Tongue (tissue), 2 donors: ENCODE measurements around the gene PRAMEF13. TPM values are rescaled to one million over a fixed set of nuclear protein-coding genes. Genes with fewer than 3 reads are reported as not detected.
"Not testable (repeated sequence)": the region's sequence is repeated elsewhere in the genome, so short reads cannot be mapped to it uniquely, and the experiment has no call there.

ENCODE experiments used
- DNase-seq: peaks from one replicate; pipeline ENCODE4 v3.0.0-alpha.2; 2015
- total RNA-seq: library from RNA; depleted of rRNA; stranded (reverse); fragments of >200 nt; gene quantifications from one replicate; pipeline ENCODE4 v1.2.3, GENCODE V29; 2014

The PRAMEF13 gene, protein sequence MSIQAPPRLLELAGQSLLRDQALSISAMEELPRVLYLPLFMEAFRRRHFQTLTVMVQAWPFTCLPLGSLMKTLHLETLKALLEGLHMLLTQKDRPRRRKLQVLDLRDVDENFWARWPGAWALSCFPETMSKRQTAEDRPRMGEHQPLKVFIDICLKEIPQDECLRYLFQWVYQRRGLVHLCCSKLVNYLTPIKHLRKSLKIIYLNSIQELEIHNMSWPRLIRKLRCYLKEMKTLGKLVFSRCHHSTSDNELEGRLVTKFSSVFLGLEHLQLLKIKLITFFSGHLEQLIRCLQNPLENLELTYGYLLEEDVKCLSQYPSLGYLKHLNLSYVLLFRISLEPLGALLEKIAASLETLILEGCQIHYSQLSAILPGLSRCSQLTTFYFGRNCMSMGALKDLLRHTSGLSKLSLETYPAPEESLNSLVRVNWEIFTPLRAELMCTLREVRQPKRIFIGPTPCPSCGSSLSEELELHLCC
- not detected for total RNA-seq

DNA sequence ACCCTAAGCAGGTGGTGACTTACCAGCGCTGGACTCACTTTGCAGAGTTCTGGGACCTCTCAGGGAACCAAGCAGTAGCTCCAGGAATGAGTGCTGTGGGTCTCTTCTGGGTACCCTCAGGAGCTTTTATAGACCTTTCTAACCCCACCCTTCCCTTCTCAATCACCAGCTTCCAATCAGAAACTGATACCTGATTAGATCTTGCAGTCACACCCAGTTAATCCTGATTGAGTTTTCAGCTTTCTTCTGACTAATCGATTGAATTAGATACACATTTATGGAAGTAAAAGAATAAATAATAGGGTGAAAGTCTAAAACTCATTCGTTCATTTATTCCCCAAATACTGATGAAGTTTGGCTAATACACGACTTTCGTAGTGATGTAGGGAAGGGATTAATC lies at the start of gene PRAMEF13:
Gene PRAMEF13 (minus strand): TSS at position 101 of the 400 bp plus-strand sequence. CDS start 1,820 bp downstream, outside the sequence.
- not testable (repeated sequence) for DNase-seq

DNA sequence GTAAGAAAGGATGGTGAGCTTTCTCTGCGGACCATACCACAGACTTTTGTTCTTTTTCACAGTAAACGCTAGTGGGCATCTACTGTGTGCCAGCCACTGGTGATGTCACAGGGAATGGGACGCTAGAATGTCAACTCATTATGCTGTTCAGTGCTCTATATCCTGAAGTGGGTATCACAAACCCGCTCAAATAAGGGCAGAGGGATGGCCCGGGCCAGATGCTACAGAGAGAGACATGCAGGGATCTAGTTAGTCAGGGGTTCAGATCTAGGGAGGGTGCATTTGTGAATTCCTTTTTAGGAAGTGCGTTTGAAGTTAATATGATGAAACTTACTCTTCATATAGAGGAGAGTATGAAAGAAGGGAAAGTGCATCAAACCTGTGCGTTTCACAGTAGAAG lies 45.9 kb upstream of the PRAMEF13 start:
- not testable (repeated sequence) for DNase-seq

DNA sequence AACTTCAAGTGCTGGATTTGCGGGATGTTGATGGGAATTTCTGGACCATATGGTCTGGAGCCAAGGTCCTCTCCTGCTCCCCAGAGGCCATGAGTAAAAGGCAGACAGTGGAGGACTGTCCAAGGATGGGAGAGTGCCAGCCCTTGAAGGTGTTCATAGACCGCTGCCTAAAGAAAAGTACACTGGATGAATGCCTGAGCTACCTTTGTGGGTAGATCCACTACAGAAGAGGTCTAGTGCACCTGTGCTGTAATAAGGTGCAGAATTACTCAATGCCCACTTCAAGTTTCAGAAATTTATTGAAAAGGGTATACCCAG lies 45.3 kb upstream of the PRAMEF13 start:
- not testable (repeated sequence) for DNase-seq

DNA sequence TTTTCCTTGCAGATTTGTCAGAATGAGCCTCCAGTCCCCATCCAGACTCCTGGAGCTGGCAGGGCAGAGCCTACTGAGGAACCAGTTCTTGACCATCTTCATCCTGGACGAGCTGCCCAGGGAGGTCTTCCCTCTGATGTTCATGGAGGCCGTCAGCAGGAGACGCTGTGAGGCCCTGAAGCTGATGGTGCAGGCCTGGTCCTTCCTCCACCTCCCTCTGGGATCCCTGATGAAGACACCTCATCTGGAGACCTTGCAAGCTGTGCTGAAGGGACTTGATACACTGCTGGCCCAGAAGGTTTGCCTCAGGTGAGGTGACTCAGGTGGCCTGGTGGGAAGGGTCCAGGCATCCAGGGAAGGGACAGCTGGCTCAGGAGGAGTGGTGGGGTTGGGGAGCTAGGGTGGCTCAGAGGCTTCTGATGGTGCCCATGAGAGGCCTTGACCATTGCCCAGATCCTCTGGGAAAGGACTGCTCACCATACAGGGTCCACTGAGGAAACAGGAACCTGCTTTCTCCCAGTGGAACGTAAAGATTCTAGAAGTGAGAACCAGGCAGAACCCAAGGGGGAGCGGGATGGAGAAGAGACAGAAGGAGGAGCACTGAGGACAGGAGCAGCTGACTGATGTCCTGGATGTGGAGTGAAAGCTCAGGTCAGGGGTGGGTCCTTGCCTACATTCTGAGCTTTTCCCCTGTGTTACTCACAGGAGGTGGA lies 44.8 kb upstream of the PRAMEF13 start:
- not testable (repeated sequence) for DNase-seq

DNA sequence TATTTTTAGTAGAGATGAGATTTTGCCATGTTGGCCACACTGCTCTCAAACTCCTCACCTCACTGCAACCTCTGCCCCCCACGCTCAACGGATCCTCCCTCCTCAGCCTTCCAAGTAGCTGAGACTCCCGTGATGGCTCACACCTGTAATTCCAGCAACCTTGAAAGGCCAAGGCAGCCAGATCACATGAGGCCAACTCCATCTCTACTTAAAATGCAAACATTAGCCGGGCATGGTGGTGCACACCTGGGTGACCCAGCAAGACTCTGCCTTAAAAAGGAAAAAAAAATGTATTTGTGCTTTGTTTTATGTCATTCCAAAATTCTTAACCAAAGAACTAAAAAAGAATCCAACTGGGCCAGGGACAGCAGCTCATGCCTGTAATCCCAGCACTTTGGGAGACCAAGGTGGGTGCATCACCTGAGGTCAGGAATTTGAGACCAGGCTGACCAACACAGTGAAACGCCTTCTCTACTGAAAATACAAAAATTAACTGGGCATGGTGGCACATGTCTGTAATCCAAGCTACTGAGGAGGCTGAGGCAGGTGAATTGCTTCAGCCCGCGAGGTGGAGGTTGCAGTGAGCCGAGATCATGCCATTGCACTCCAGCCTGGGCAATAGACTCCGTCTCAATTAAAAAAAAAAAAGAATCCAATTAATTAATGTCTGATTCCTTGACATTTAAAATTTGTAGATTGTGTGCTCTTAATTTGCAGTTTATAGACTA lies 42.5 kb upstream of the PRAMEF13 start:
- not testable (repeated sequence) for DNase-seq

DNA sequence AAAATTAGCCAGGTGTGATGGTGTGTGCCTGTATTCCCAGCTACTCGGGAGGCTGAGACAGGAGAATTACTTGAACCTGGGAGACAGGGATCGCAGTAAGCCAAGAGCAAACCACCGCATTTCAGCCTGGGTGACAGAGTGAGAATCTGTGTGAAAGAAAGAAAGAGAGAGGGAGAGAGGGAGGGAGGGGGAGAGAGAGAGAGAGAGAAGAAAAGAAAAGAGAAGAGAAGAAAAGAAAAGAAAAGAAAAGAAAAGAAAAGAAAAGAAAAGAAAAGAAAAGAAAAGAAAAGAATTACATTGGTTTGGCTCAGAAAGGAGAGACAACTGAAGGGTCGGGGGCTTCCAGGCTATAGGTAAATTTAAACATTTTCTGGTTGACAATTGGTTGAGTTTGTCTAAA lies 38.4 kb upstream of the PRAMEF13 start:
- not testable (repeated sequence) for DNase-seq

DNA sequence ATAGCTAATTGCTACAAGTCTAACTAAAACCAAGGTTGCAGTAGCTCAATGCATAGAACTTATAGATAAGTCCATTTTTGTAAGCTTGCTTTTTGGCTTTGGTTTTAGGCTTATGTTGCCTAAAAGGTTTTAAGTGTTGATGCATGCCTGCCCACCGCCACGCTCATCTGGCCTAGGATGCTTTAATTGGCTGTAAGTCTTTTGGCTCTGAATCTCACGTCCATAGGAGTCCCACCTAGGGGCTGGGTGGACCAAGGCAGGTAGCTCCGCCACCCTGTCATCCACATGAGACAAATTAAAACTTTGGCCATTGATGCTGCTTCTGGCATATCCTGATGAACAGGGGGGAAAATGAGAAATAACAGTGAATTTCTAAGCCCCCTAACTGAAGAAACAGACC lies 36.4 kb upstream of the PRAMEF13 start:
- DNase-seq = not testable (repeated sequence)

DNA sequence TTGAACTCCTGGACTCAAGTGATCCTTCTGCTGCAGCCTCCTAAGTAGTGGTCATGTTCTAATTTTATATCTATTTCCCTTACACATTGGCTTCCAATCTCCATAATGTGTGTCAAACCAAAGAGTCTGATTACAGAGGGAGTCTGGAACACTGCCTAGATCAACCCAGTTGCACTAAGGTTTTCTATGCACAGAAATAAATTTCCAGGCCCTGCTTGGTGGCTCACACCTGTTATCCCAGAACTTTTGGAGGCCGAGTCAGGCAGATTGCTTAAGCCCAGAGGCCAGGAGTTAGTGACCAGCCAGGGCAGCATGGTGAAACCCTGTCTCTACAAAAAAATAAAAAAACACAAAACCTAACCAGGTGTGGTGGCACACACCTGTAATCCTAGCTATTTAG lies 32.8 kb upstream of the PRAMEF13 start:
- DNase-seq = not testable (repeated sequence)

DNA sequence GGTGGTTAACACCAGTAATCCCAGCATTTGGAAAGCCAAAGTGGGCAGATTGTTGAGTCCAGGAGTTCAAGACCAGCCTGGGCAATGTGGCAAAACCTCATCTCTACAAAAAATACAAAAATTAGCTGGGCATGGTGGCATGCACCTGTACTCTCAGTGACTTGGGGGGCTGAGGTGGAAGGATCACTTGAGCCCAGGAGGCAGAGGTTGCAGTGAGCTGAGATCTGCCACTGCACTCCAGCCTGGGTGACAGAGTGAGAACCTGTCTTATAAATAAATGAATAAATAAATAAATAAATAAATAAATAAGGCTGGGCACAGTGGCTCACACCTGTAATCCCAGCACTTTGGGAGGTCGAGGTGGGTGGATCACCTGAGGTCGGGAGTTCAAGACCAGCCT lies 30.8 kb upstream of the PRAMEF13 start:
- not testable (repeated sequence) for DNase-seq

DNA sequence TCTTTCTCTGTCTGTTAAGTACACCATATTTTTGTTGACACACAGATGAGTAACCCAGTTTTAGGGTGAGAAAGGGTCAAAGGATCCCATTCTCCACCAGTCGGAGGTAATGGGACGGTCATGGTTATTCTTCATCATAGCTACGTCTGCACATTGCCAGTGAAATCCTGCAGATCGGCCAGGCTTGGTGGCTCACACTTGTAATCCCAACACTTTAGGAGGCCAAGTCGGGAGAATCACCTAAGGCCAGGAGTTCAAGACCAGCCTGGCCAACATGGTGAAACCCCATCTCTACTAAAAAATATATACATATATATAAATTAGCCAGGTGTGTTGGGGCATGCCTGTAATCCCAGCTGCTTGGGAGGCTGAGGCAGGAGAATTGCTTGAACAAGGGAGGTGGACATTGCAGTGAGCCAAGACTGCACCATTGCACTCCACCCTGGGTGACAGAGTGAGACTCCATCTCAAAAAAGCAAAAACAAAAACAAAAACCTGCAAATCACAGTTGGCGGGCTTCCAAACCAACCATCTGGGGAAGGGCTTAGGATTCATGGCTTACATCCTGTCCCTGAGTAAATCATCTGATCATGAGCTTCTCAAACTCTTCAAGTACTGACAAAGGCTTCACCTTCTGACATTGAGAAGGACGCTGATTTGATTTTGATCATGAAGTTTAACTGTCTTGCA lies 30.0 kb upstream of the PRAMEF13 start:
- not testable (repeated sequence) for DNase-seq

DNA sequence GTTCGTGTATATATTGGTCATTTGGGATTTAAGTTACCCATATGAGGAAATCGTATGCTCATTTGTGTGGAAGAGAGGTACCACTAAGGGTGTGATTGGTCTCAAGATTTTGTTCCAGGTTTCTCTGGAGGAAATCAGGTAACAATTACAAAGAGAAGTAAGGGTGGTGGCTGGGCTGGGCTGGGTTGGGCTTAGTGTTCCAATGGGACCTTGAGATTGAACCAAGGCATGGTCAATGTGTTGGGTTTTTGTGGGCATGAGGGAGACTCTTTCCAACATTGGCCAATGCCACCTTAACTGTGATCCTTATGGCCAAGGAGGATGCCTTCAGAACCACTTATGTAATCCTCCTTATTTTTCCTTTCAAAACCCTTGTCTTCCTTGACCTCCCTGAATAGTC lies 29.4 kb upstream of the PRAMEF13 start:
- not testable (repeated sequence) for DNase-seq

DNA sequence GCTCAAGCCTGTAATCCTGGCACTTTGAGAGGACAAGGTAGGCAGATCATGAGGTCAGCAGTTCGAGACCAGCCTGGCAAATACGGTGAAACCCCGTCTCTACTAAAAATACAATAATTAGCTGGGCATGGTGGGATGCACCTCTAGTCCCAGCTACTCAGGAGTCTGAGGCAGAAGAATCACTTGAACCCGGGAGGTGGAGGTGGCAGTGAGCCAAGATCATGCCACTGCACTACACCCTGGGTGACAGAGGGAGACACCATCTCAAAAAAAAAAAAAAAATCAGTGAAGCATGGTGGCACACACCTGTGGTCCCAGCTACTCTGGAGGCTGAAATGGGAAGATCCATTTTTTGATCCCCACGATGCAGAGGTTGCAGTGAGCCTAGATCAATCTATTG lies 28.9 kb upstream of the PRAMEF13 start:
- DNase-seq = not testable (repeated sequence)

DNA sequence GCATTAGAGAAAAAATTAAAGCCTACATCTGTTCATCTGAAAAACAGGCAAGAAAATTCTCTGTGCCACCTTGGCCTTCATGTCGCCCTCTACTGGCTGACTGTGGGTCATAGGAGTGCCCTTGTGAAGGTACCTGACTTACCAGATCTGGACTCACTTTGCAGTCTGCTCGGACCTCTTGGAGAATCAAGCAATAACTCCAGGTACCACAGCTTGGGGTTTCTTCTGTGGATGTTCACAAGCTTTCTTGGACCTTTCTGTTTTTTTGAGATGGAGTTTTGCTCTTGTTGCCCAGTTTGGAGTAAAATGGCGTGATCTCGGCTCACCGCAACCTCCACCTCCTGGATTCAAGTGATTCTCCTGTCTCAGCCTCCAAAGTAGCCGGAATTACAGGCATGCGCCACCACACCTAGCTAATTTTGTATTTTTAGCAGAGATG lies 27.2 kb upstream of the PRAMEF13 start:
- DNase-seq = peak; percentile 7

DNA sequence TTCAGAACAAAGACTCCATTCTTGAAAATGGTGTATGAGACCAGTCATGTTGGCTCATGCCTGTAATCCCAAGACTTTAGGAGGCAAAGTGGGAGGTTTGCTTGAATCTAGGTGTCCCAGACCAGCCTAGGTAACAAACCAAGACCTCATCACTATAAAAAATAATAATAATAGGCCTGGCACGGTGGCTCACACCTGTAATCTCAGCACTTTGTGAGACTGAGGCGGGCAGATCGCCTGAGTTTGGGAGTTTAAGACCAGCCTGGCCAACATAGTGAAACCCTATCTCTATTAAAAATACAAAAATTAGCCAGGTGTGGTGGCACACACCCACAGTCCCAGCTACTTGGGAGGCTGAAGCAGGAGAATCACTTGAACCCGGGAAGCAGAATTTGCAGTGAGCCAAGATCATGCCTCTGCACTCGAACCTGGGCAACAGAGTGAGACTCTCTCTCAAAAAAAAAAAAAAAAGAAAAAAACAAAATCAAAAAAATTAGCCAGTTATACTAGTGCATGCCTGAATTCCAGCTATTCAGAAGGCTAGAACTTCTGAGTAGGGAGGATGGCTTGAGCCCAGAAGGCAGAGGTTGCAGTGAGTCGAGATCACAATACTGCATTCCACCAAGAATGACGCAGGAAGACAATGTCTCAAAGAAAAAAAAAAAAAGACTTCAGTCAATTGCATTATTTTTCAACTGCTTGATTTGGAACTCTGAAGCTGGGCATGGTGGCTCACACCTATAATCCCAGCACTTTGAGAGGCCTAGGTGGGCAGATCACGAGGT lies 26.3 kb upstream of the PRAMEF13 start:
- DNase-seq = not testable (repeated sequence)

DNA sequence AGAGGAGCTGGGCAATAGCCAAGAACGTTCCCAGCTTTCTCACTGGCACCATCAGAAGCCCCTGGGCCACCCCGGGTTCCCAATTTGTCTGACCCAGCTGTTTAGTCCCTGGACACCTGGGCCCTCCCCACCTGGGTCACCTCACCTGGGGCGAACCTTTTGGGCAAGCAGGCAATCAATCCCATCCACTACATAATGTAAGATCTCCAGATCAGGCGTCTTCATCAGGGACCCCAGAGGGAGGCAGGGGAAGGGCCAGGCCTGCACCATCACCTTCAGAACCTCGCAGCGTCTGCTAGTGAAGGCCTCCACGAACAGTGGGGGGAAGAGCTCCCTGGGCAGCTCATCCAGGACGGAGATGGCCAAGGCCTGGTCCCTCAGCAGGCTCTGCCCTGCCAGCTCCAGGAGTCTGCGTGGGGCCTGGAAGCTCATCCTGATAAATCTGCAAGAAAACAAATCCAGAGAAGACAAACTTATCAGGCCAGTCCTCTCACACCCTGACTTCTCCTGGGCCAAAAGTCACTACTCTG lies 24.5 kb upstream of the PRAMEF13 start, which contains the start of gene PRAMEF18:
Gene PRAMEF18 (minus strand): TSS at position 480 of the 530 bp plus-strand sequence. CDS start 48 bp downstream, at position 432.
- DNase-seq = not testable (repeated sequence)

DNA sequence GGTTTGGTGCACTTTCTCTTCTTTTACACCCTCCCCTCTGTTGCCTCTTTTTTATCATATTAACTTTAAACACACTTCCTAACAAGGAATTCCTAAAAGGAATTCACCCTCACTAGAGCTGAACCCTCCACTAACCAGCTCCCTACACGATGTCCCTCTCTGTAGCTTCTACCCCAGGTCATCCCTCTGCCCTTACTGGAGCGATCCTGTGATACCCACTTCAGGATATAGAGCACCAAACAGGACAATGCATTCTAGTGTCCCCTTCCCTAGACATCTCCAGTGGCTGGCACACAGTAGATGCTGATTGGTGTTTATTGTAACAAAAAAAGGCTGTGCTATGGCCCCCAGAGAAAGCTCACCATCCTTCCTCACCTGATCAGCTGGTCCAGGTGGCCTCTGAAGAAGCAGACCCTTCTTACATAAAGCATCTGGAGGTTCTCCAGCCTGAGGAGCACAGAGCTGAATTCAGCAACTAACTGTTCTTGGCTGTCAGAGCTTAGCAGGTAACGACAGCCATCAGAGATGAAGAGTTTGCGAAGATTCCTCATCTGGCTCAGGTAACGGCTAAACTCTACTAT lies 23.4 kb upstream of the PRAMEF13 start:
- no peak for DNase-seq

DNA sequence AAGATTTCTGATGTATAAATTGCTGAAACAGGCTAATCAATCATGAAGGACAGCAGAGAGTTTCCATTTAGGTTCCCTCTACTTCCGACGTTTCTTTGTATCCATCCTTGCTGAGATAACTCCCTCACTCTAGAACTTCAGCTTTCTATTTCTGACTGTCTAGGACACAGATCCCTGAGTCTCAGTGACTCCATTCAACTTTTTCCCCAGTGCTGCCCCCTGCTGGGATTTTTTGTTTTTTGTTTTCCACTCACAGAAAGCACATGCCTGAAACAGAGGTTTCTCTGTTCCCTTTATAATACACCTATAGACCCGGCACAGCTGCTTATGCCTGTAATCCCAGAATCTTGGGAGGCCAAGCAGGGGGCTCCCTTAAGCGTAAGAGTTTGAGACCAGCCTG lies 21.6 kb upstream of the PRAMEF13 start:
- DNase-seq = not testable (repeated sequence)

DNA sequence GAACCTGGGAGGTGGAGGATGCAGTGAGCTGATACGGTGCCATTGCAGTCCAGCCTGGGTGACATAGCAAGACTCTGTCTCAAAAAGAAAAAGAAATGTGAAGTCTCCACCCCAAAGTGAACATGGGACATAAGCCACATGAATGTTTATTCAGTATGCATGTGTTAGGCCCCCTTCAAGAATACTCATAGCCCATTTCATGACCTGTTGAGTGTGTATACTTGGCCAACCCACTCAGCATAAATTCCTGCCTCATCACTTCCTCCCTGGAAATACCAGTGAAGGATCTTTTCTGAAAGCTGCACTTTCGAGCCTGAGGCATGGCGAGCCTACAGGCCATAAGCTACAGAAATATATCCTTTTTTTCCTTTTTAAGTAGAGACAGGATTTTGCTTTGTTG lies 18.0 kb upstream of the PRAMEF13 start:
- not testable (repeated sequence) for DNase-seq

DNA sequence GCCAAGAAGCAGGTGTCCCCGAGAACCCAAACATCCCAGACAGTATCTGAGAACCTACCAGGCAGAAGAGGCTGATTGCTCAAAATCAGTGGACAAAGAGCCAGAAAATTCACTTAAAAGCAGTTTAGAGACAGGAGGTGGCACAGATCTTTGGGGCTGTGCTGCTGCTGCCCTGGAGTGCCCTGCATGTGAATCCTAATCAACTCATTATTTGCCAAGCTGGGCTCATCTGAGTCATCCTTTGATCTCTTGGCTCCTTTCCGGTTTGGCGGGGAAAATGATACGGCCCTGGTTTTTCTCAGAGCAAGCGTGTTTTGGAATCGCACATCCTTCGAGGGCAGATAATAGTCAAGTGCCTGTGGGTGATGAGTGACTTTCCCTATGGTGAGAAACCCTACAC lies 15.4 kb upstream of the PRAMEF13 start:
- not testable (repeated sequence) for DNase-seq

DNA sequence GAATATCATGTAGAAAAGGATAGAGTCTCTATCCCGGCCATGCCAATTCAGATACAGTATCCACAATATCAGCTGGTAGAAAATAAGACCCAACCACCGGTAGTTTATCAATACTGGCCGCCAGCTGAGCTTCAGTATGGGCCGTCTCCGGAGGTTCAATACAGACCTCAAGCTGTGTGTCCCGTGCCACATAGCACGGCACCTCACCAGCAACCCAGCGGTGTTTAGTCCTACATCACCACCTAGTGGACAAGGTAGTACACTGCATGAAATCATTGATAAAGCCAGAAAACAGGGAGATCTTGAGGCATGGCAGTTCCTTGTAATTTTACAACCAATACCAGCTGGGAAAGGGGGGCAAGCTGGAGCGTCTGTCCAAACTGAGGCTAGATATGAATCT lies 7.5 kb upstream of the PRAMEF13 start:
- not testable (repeated sequence) for DNase-seq
